SK-N-SH treated with all-trans-retinoic acid at 6 μM for 48 hours (cell line): ENCODE results near the gene SUCO.

ENCODE experiments used
- ATAC-seq: fragments of 200-7000 bp; cut with Tn5 transposase; 3 replicates; pipeline ENCODE4 v1.9.1; 2020; ENCODE audit warnings: mild to moderate bottlenecking, moderate library complexity
- ARNTL ChIP-seq: fragments of 450-650 bp; formaldehyde crosslinking; IDR thresholded peaks from 2 replicates; pipeline ENCODE4 v1.5.0; 2020; ENCODE audit warnings: low read depth, mild to moderate bottlenecking, moderate library complexity, borderline replicate concordance
- BACH2 ChIP-seq: fragments of 250-450 bp; sonication (Bioruptor Pico); IDR thresholded peaks from 2 replicates; pipeline ENCODE4 v1.9.0; 2021; ENCODE audit warnings: mild to moderate bottlenecking, borderline replicate concordance
- CSDC2 ChIP-seq: fragments of 250-450 bp; sonication (Bioruptor Pico); IDR thresholded peaks from 2 replicates; pipeline ENCODE4 v1.5.0; 2020; ENCODE audit warnings: mild to moderate bottlenecking, moderate library complexity
- ESRRG ChIP-seq: fragments of 250-450 bp; sonication (Bioruptor Pico); IDR thresholded peaks from 2 replicates; pipeline ENCODE4 v1.6.1; 2021; ENCODE audit warnings: mild to moderate bottlenecking
- GLIS3 ChIP-seq: fragments of 250-450 bp; sonication (Bioruptor Pico); IDR thresholded peaks from 2 replicates; pipeline ENCODE4 v1.5.0; 2020; ENCODE audit warnings: mild to moderate bottlenecking, moderate library complexity
- ISL1 ChIP-seq: fragments of 250-450 bp; sonication (Bioruptor Pico); IDR thresholded peaks from 2 replicates; pipeline ENCODE4 v2.1.2; 2022; ENCODE audit warnings: mild to moderate bottlenecking, moderate library complexity
- OSR1 ChIP-seq: fragments of 250-450 bp; sonication (Bioruptor Pico); IDR thresholded peaks from 2 replicates; pipeline ENCODE4 v1.8.0; 2022; ENCODE audit warnings: moderate library complexity, mild to moderate bottlenecking, inconsistent platforms
- PPARA ChIP-seq: fragments of 250-450 bp; sonication (Bioruptor Pico); IDR thresholded peaks from 2 replicates; pipeline ENCODE4 v1.5.0; 2020; ENCODE audit warnings: mild to moderate bottlenecking, borderline replicate concordance
- SNAI2 ChIP-seq: fragments of 250-450 bp; sonication (Bioruptor Pico); IDR thresholded peaks from 2 replicates; pipeline ENCODE4 v1.5.0; 2020; ENCODE audit warnings: mild to moderate bottlenecking, moderate library complexity
- TCF4 ChIP-seq: fragments of 250-450 bp; sonication (Bioruptor Pico); IDR thresholded peaks from 2 replicates; pipeline ENCODE4 v1.8.0; 2021; ENCODE audit warnings: mild to moderate bottlenecking, moderate library complexity, borderline replicate concordance
- TOX ChIP-seq: fragments of 250-450 bp; sonication (Bioruptor Pico); IDR thresholded peaks from 2 replicates; pipeline ENCODE4 v1.8.0; 2021; ENCODE audit warnings: mild to moderate bottlenecking, moderate library complexity, borderline replicate concordance
- ZC3H10 ChIP-seq: fragments of 250-450 bp; sonication (Bioruptor Pico); IDR thresholded peaks from 2 replicates; pipeline ENCODE4 v1.5.1; 2021; ENCODE audit warnings: mild to moderate bottlenecking, moderate library complexity
- ZFP3 ChIP-seq: fragments of 250-450 bp; sonication (Bioruptor Pico); IDR thresholded peaks from 2 replicates; pipeline ENCODE4 v1.5.0; 2020; ENCODE audit warnings: mild to moderate bottlenecking, moderate library complexity
- ZFP30 ChIP-seq: fragments of 450-650 bp; formaldehyde crosslinking; IDR thresholded peaks from 2 replicates; pipeline ENCODE4 v1.5.0; 2022; ENCODE audit warnings: mild to moderate bottlenecking, moderate library complexity
- ZNF565 ChIP-seq: fragments of 450-650 bp; formaldehyde crosslinking; conservative IDR thresholded peaks from 2 replicates; pipeline ENCODE4 v1.5.0; 2020; ENCODE audit warnings: low read depth, mild to moderate bottlenecking, moderate library complexity
- ZNF70 ChIP-seq: fragments of 450-650 bp; formaldehyde crosslinking; IDR thresholded peaks from 2 replicates; pipeline ENCODE4 v1.5.0; 2020; ENCODE audit warnings: mild to moderate bottlenecking, moderate library complexity
- ZNF8 ChIP-seq: fragments of 450-650 bp; formaldehyde crosslinking; IDR thresholded peaks from 2 replicates; pipeline ENCODE4 v1.5.0; 2020; ENCODE audit warnings: mild to moderate bottlenecking, moderate library complexity
- TF ChIP-seq, protein P1 (sequence below): fragments of 250-450 bp; sonication (Bioruptor Pico); IDR thresholded peaks from 2 replicates; pipeline ENCODE4 v1.5.1; 2021; ENCODE audit warnings: mild to moderate bottlenecking, moderate library complexity
- TF ChIP-seq, protein P2 (sequence below): fragments of 250-450 bp; sonication (Bioruptor Pico); IDR thresholded peaks from 2 replicates; pipeline ENCODE4 v1.5.0; 2020; ENCODE audit warnings: mild to moderate bottlenecking, moderate library complexity
- TF ChIP-seq, protein P3 (sequence below): fragments of 250-450 bp; sonication (Bioruptor Pico); IDR thresholded peaks from 2 replicates; pipeline ENCODE4 v1.8.0; 2021; ENCODE audit warnings: low read depth, mild to moderate bottlenecking, moderate library complexity, borderline replicate concordance
- TF ChIP-seq, protein P4 (sequence below): fragments of 250-450 bp; sonication (Bioruptor Pico); IDR thresholded peaks from 2 replicates; pipeline ENCODE4 v1.8.0; 2020; ENCODE audit warnings: mild to moderate bottlenecking, moderate library complexity, borderline replicate concordance

The SUCO gene

DNA sequence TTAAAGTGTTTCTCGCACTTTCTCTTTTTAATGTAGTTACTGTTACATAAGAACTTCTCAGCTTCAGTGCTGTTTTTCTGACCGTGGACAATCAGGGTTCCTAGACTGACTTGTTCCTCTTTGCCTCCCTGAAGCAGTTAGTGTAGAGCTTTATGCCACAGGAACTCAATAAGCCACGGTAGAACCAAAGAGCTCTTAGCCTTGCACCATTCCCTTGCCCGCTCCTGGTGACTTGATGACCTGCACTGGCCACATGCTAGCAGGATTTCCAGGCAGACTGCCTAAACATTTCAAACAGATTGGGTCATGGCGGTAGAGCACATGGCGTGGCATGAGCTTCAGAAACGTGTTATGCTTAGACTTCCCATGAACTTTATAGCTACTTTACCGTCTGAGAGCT lies 107.2 kb downstream of the SUCO start:
- TF ChIP-seq ESRRG (CRISPR knock-in tag): no peak
- no peak for TF ChIP-seq GLIS3 (CRISPR knock-in tag)
- no peak for TF ChIP-seq SNAI2 (CRISPR knock-in tag)
- TF ChIP-seq OSR1: no peak
- TF ChIP-seq CSDC2 (CRISPR knock-in tag): no peak
- TF ChIP-seq BACH2 (CRISPR knock-in tag): no peak
- no peak for TF ChIP-seq TCF4
- TF ChIP-seq TOX (CRISPR knock-in tag): no peak
- no peak for TF ChIP-seq ZNF8 (CRISPR knock-in tag)
- TF ChIP-seq, protein P1, sequence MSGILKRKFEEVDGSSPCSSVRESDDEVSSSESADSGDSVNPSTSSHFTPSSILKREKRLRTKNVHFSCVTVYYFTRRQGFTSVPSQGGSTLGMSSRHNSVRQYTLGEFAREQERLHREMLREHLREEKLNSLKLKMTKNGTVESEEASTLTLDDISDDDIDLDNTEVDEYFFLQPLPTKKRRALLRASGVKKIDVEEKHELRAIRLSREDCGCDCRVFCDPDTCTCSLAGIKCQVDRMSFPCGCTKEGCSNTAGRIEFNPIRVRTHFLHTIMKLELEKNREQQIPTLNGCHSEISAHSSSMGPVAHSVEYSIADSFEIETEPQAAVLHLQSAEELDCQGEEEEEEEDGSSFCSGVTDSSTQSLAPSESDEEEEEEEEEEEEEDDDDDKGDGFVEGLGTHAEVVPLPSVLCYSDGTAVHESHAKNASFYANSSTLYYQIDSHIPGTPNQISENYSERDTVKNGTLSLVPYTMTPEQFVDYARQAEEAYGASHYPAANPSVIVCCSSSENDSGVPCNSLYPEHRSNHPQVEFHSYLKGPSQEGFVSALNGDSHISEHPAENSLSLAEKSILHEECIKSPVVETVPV: no peak
- TF ChIP-seq, protein P2, sequence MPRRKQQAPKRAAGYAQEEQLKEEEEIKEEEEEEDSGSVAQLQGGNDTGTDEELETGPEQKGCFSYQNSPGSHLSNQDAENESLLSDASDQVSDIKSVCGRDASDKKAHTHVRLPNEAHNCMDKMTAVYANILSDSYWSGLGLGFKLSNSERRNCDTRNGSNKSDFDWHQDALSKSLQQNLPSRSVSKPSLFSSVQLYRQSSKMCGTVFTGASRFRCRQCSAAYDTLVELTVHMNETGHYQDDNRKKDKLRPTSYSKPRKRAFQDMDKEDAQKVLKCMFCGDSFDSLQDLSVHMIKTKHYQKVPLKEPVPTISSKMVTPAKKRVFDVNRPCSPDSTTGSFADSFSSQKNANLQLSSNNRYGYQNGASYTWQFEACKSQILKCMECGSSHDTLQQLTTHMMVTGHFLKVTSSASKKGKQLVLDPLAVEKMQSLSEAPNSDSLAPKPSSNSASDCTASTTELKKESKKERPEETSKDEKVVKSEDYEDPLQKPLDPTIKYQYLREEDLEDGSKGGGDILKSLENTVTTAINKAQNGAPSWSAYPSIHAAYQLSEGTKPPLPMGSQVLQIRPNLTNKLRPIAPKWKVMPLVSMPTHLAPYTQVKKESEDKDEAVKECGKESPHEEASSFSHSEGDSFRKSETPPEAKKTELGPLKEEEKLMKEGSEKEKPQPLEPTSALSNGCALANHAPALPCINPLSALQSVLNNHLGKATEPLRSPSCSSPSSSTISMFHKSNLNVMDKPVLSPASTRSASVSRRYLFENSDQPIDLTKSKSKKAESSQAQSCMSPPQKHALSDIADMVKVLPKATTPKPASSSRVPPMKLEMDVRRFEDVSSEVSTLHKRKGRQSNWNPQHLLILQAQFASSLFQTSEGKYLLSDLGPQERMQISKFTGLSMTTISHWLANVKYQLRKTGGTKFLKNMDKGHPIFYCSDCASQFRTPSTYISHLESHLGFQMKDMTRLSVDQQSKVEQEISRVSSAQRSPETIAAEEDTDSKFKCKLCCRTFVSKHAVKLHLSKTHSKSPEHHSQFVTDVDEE (CRISPR knock-in tag): no peak
- TF ChIP-seq PPARA (CRISPR knock-in tag): no peak
- no peak for TF ChIP-seq ZFP3 (CRISPR knock-in tag)
- no peak for TF ChIP-seq ARNTL (CRISPR knock-in tag)
- TF ChIP-seq ZC3H10: no peak
- ATAC-seq: no peak

DNA sequence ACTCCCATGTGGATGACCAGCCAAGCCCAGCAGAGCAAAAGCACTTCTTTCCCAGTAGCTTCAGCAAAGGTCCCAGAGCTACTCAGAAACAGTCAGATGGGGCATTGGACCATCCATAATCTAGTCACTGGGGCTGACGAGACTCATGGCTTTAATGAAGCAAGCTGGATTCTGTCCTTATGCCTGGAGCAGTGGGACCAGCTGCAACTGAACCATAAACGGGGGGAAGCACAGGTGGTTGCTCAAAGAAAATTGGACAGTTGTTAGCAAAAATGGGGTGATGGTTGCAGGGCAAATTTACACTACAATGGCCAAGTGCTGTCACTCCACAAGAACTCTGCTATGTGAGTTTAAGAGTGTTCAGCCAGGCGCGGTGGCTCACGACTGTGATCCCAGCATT lies 108.5 kb downstream of the SUCO start:
- ATAC-seq: no peak
- TF ChIP-seq ZNF70 (no peak), ESRRG (CRISPR knock-in tag) (no peak), SNAI2 (CRISPR knock-in tag) (no peak), TOX (CRISPR knock-in tag) (no peak), OSR1 (no peak), ZFP3 (CRISPR knock-in tag) (no peak), ISL1 (no peak), ZNF565 (CRISPR knock-in tag) (no peak), BACH2 (CRISPR knock-in tag) (no peak), ZFP30 (no peak), PPARA (CRISPR knock-in tag) (no peak), GLIS3 (CRISPR knock-in tag) (no peak)
- TF ChIP-seq, protein P3, sequence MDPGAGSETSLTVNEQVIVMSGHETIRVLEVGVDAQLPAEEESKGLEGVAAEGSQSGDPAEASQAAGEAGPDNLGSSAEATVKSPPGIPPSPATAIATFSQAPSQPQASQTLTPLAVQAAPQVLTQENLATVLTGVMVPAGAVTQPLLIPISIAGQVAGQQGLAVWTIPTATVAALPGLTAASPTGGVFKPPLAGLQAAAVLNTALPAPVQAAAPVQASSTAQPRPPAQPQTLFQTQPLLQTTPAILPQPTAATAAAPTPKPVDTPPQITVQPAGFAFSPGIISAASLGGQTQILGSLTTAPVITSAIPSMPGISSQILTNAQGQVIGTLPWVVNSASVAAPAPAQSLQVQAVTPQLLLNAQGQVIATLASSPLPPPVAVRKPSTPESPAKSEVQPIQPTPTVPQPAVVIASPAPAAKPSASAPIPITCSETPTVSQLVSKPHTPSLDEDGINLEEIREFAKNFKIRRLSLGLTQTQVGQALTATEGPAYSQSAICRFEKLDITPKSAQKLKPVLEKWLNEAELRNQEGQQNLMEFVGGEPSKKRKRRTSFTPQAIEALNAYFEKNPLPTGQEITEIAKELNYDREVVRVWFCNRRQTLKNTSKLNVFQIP (CRISPR knock-in tag): no peak
- TF ChIP-seq, protein P1: no peak

DNA sequence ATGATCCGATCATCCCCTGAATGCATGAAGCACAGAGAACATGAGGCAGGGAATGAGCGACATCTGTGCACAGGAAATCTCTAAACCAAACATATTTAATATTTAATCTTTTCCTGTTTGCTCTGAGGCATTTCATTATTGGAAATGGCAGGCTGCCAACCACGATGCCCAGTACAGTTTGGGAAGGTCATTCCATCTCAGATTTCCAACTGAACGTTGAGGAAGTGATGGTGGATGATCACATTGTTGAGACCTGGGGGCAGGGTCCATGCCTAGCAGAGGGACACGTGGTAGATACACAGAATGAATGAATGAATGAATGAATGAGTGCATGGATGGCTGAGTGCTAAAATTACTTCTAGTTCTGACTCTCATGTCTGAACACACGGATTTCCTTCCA lies 110.0 kb downstream of the SUCO start:
- no peak for TF ChIP-seq CSDC2 (CRISPR knock-in tag)
- TF ChIP-seq, protein P4, sequence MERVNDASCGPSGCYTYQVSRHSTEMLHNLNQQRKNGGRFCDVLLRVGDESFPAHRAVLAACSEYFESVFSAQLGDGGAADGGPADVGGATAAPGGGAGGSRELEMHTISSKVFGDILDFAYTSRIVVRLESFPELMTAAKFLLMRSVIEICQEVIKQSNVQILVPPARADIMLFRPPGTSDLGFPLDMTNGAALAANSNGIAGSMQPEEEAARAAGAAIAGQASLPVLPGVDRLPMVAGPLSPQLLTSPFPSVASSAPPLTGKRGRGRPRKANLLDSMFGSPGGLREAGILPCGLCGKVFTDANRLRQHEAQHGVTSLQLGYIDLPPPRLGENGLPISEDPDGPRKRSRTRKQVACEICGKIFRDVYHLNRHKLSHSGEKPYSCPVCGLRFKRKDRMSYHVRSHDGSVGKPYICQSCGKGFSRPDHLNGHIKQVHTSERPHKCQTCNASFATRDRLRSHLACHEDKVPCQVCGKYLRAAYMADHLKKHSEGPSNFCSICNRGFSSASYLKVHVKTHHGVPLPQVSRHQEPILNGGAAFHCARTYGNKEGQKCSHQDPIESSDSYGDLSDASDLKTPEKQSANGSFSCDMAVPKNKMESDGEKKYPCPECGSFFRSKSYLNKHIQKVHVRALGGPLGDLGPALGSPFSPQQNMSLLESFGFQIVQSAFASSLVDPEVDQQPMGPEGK (CRISPR knock-in tag): no peak
- TF ChIP-seq ZFP30: no peak
- no peak for TF ChIP-seq ZNF565 (CRISPR knock-in tag)
- no peak for TF ChIP-seq SNAI2 (CRISPR knock-in tag)
- no peak for TF ChIP-seq BACH2 (CRISPR knock-in tag)
- no peak for TF ChIP-seq ZNF8 (CRISPR knock-in tag)
- no peak for ATAC-seq
